A673 (cell line): ENCODE data around the gene MMP10. TPM values are rescaled to one million over a fixed set of nuclear protein-coding genes. Genes with fewer than 3 reads are reported as not detected.

Experiments used
- BruUV-seq: library from RNA; stranded (reverse); fragments of 400-500 nt; replicated peaks from 2 replicates; lab custom pipeline; 2021; lab: Mats Ljungman, UMichigan
- CTCF ChIA-PET: fragments of 300-600 bp; sonication (Branson Sonifier 250); formaldehyde crosslinking; loops from one replicate; lab custom pipeline; 2022; ENCODE audit warnings: antibody characterized with exemption; lab: Charles Lee
- POLR2A ChIA-PET: fragments of 300-600 bp; sonication (Branson Sonifier 250); formaldehyde crosslinking; loops from one replicate; lab custom pipeline; 2022; ENCODE audit warnings: antibody characterized with exemption; ENCODE audit not compliant: low non-redundant PET; lab: Charles Lee
- DNase-seq: peaks from one replicate; pipeline ENCODE4 v3.0.0-alpha.2; 2015; ENCODE audit warnings: low spot score
- H3K27ac ChIP-seq: fragments of 200-600 bp; sonication (generic); 2 replicates; pipeline ENCODE4 v1.5.1; 2016; ENCODE audit warnings: mixed run types, low read depth, mild to moderate bottlenecking, mixed read lengths, antibody characterized with exemption, low read length; ENCODE audit not compliant: poor library complexity, severe bottlenecking
- H3K27me3 ChIP-seq: fragments of 200-600 bp; sonication (generic); replicated peaks from 2 replicates; pipeline ENCODE4 v1.6.1; 2017; ENCODE audit warnings: mixed run types, low read depth, mild to moderate bottlenecking, mixed read lengths, antibody characterized with exemption, low read length; ENCODE audit not compliant: insufficient read depth, poor library complexity
- H3K36me3 ChIP-seq: fragments of 200-600 bp; sonication (generic); 2 replicates; pipeline ENCODE4 v1.6.1; 2016; ENCODE audit warnings: mixed run types, mild to moderate bottlenecking, mixed read lengths, antibody characterized with exemption, low read length; ENCODE audit not compliant: insufficient read depth, poor library complexity, severe bottlenecking
- H3K4me1 ChIP-seq: fragments of 200-600 bp; sonication (generic); 2 replicates; pipeline ENCODE4 v1.6.1; 2017; ENCODE audit warnings: mixed run types, mild to moderate bottlenecking, mixed read lengths, antibody characterized with exemption, low read length; ENCODE audit not compliant: insufficient read depth, poor library complexity, severe bottlenecking
- H3K4me3 ChIP-seq: fragments of 200-600 bp; sonication (generic); 2 replicates; pipeline ENCODE4 v1.5.1; 2016; ENCODE audit warnings: low read depth, mixed run types, mild to moderate bottlenecking, mixed read lengths, low read length; ENCODE audit not compliant: poor library complexity, severe bottlenecking
- H3K9me3 ChIP-seq: fragments of 200-600 bp; sonication (generic); 2 replicates; pipeline ENCODE4 v1.6.1; 2016; ENCODE audit warnings: mixed run types, low read depth, mild to moderate bottlenecking, mixed read lengths, antibody characterized with exemption, low read length; ENCODE audit not compliant: poor library complexity, severe bottlenecking
- CTCF ChIP-seq: fragments of 300-800, 200-600 bp; sonication (generic); conservative IDR thresholded peaks from 2 replicates; pipeline ENCODE4 v1.5.1; 2017; ENCODE audit warnings: low read depth, mild to moderate bottlenecking, antibody characterized with exemption, low read length, moderate library complexity, mixed read lengths
- EZH2 ChIP-seq: fragments of 200-600 bp; sonication (generic); IDR thresholded peaks from 2 replicates; pipeline ENCODE4 v1.6.1; 2017; ENCODE audit warnings: borderline replicate concordance, low read depth, mild to moderate bottlenecking, mixed read lengths, antibody characterized with exemption, low read length; ENCODE audit not compliant: poor library complexity, severe bottlenecking
- intact Hi-C: fragments of 100-400 bp; cut with micrococcal nuclease; formaldehyde crosslinking; loops from one replicate; pipeline ENCODE4 v1.10.0; 2022; ENCODE audit not compliant: unreplicated experiment
- total RNA-seq: library from RNA; stranded (reverse); gene quantifications from 2 replicates; pipeline ENCODE4 v1.2.3, GENCODE V29; 2021

The MMP10 gene
- total RNA-seq, 1 experiment from 2014 or later: 4.0 TPM

DNA sequence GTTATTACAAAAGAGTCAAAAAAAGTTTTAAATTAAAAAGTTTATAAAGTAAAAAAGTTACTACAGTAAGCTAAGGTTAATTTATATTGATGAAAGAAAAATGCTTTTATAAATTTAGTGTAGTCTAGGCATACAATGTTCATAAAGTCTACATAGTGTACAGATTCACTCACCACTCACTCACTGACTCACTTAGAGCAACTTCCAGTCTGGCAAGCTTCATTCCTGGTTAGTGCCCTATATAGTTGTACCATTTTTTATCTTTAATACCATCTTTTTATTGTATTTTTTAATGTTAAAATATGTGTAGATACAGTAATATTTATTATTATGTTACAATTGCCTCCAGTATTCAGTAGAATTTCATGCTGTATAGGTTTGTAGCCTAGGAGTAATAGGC, 2.6 kb upstream of the MMP10 start:
- intact Hi-C loops: no loop called here
- H3K36me3 ChIP-seq: no peaks in the 10 kb centered on the region
- H3K27me3 ChIP-seq: no peaks in the 10 kb centered on the region
- H3K4me1 ChIP-seq: peaks cover 18% of the 10 kb centered on the region
- no peak overlapping the region for H3K27ac ChIP-seq
- no TSS peak for BruUV-seq
- H3K4me3 ChIP-seq: no peak overlapping the region
- POLR2A ChIA-PET: no interaction called here
- no peak for DNase-seq
- CTCF ChIA-PET: no interaction called here
- H3K9me3 ChIP-seq: no peaks in the 10 kb centered on the region
- TF ChIP-seq EZH2: no peak
- no peak for TF ChIP-seq CTCF

GRCh38 chr11:102781676-102782075, 1.2 kb upstream of the MMP10 start:
- POLR2A ChIA-PET: no interaction called here
- intact Hi-C loops: no loop called here
- no peak for TF ChIP-seq CTCF
- no peak for TF ChIP-seq EZH2
- BruUV-seq: no TSS peak
- no peak overlapping the region for H3K4me3 ChIP-seq
- no peaks in the 10 kb centered on the region for H3K9me3 ChIP-seq
- no peak overlapping the region for H3K27ac ChIP-seq
- no peaks in the 10 kb centered on the region for H3K36me3 ChIP-seq
- no peaks in the 10 kb centered on the region for H3K27me3 ChIP-seq
- H3K4me1 ChIP-seq: peaks cover 18% of the 10 kb centered on the region
- DNase-seq: no peak
- CTCF ChIA-PET: no interaction called here

DNA sequence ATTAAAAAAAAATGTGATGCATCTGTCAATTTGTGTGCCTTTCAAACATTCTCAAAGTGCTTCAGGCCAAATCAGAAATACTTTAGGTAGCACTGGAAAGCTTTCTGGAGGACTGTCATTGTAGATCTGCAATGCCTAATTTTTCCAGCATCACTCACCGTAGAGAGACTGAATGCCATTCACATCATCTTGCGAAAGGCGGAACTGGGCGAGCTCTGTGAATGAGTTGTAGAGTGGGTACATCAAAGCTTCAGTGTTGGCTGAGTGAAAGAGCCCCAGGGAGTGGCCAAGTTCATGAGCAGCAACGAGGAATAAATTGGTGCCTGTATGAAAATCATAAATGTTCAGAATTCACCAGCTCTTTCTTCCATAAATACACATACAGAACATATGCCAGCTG, 4.0 kb downstream of the MMP10 start:
- Histone ChIP-seq H3K27me3 (no peaks in the 10 kb centered on the region), H3K9me3 (no peaks in the 10 kb centered on the region), H3K4me1 (peaks cover 19% of the 10 kb centered on the region), H3K4me3 (no peak overlapping the region), H3K27ac (no peak overlapping the region), H3K36me3 (no peaks in the 10 kb centered on the region)
- ChIA-PET CTCF (no interaction called here), POLR2A (no interaction called here)
- TF ChIP-seq EZH2: no peak
- no peak for TF ChIP-seq CTCF
- no peak for DNase-seq
- intact Hi-C loops: no loop called here
- no TSS peak for BruUV-seq
